BE2C (cell line): Measurements from ENCODE around the gene C20orf141.
"Not testable (repeated sequence)": the region's sequence is repeated elsewhere in the genome, so short reads cannot be mapped to it uniquely, and the experiment has no call there.

ENCODE experiments used
- DNase-seq: peaks from one replicate; pipeline ENCODE4 v3.0.0-alpha.2; 2020
- H3K27me3 ChIP-seq: fragments of 250-450 bp; sonication (Bioruptor Pico); 2 replicates; pipeline ENCODE4 v1.5.1; 2020; ENCODE audit warnings: mild to moderate bottlenecking
- H3K36me3 ChIP-seq: fragments of 250-450 bp; sonication (Bioruptor Pico); 2 replicates; pipeline ENCODE4 v1.5.1; 2020; ENCODE audit warnings: mild to moderate bottlenecking
- H3K4me1 ChIP-seq: fragments of 250-450 bp; sonication (Bioruptor Pico); 2 replicates; pipeline ENCODE4 v1.5.1; 2020
- H3K4me3 ChIP-seq: 2 replicates; pipeline ENCODE4 v1.5.1; 2011; ENCODE audit warnings: low read depth, low read length
- H3K9me3 ChIP-seq: fragments of 250-450 bp; sonication (Bioruptor Pico); 2 replicates; pipeline ENCODE4 v1.5.1; 2020
- TF ChIP-seq, protein P1 (sequence below): IDR thresholded peaks from 2 replicates; pipeline ENCODE4 v1.5.1; 2012; ENCODE audit warnings: mild to moderate bottlenecking, low read depth, low read length

Gene C20orf141

DNA sequence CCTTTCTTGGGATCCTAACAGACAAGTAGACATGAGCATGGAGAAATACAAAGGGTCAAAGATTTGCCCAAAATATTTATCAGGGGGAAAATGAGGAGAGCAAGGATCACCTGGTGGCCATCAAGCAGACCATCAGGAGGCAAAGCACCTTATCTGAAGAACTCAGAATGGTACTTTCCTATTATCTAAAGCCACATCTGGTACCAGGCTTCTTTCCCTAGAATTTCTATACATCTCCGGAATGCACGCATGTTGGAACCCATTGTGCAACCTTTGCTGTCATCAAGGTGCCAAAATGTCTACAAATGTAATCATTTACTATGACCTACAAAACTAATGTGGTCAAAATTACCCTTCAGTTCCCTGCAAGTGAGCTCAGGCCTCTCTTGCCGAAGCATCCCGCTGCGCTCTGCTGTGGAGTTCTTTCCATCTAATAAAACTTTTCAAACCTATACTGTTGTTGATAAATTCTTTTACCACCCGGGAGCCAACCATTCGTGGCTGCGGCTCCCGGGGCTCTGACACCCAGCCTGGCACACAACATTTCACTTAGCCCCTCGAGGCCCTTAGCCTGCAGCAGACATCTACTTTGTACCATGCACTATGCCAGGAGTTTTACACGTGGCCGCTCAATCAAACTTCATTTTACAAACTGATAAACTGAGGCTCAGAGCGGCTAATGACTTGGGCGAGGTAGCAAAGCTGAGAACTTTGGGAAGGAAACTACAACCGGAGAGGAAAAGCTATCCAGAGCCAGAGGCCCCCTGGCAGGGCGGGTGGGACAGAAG lies 10.6 kb upstream of the C20orf141 start:
- no peak overlapping the region for H3K4me3 ChIP-seq
- TF ChIP-seq, protein P1, sequence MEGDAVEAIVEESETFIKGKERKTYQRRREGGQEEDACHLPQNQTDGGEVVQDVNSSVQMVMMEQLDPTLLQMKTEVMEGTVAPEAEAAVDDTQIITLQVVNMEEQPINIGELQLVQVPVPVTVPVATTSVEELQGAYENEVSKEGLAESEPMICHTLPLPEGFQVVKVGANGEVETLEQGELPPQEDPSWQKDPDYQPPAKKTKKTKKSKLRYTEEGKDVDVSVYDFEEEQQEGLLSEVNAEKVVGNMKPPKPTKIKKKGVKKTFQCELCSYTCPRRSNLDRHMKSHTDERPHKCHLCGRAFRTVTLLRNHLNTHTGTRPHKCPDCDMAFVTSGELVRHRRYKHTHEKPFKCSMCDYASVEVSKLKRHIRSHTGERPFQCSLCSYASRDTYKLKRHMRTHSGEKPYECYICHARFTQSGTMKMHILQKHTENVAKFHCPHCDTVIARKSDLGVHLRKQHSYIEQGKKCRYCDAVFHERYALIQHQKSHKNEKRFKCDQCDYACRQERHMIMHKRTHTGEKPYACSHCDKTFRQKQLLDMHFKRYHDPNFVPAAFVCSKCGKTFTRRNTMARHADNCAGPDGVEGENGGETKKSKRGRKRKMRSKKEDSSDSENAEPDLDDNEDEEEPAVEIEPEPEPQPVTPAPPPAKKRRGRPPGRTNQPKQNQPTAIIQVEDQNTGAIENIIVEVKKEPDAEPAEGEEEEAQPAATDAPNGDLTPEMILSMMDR: no peak
- H3K4me1 ChIP-seq: no peaks in the 10 kb centered on the region
- no peak for DNase-seq
- H3K27me3 ChIP-seq: peaks cover 55% of the 10 kb centered on the region
- no peaks in the 10 kb centered on the region for H3K9me3 ChIP-seq
- no peaks in the 10 kb centered on the region for H3K36me3 ChIP-seq

DNA sequence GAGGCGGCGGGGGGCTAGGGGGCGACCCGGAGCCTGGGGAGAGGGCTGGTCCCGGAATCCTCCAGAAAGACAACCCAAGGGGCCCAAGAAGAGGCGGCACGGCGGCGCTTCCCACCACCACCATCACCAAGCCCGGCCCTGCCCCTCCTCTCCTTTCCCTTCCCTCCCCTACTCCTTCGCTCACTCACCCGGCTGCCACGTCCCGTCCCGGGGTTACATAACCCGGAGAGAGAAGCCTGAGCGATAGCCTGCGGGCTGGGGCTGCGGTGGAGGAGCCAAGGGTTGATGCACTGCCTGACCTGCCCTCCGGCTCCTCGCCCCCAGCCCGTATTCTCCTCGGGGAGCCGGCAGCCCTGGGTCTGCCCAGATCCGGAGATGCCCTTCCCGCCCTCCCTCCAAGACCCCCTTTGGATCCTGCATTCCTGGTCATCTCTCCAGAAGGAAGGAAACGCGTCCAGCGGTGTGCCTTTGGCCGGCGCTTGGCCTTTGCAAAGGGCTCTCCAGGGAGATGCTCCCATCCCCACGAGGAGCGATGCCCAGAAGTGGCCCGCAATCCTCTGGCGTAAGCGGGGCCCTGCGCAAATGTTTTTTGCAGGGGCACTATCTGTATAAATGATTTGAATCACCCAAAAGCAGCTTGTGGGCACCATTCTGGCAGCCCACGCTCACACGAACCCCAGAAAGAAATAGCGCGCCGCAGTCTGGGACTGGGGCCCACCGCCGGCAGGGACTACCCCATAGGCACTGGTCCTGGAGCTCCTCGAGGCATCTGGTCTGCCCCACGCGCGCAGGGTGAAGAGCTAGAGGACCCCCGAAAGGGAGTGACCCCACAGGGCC lies 9.7 kb upstream of the C20orf141 start:
- DNase-seq: no peak
- H3K27me3 ChIP-seq: peaks cover 49% of the 10 kb centered on the region

DNA sequence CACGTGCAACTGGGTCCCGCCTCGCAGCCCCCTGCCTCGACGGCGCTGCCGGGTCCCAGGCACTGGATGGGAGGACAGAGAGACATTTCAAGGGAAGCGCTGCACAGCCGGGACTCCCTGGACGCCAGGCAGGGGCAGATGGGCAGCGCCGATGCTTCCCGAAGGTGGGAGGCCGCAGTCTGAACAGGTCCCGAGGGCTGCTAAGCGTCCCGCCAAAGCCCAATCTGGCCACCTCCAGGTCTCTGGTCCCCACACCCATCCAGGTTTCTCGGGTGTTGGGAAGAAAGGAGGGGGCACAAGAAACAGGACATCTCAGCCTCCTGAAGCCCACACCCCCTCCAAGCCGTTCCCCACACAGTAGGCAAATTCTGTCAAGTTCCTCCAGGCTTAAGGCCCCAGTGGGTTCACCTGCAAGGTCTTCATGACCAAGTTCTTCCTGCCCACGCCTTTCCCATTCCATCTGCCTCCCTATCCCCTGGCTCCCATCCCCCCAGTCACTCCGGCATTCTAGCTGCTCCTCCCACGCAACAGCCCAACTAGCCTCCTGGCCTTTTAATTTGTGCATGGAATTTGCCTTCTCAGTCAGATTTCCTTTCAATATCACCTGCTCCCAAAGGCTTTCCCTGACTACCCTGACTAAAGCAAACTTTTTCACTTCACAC lies 9.0 kb upstream of the C20orf141 start:
- H3K4me1 ChIP-seq: no peaks in the 10 kb centered on the region
- no peaks in the 10 kb centered on the region for H3K36me3 ChIP-seq
- H3K4me3 ChIP-seq: no peak overlapping the region
- H3K27me3 ChIP-seq: peaks cover 44% of the 10 kb centered on the region
- DNase-seq: no peak
- H3K9me3 ChIP-seq: no peaks in the 10 kb centered on the region
- TF ChIP-seq, protein P1: no peak

More for the DNA sequence above, 9.7 kb upstream of the C20orf141 start:
- Histone ChIP-seq H3K4me1 (no peaks in the 10 kb centered on the region), H3K36me3 (no peaks in the 10 kb centered on the region), H3K4me3 (no peak overlapping the region), H3K9me3 (no peaks in the 10 kb centered on the region)
- TF ChIP-seq, protein P1: no peak

DNA sequence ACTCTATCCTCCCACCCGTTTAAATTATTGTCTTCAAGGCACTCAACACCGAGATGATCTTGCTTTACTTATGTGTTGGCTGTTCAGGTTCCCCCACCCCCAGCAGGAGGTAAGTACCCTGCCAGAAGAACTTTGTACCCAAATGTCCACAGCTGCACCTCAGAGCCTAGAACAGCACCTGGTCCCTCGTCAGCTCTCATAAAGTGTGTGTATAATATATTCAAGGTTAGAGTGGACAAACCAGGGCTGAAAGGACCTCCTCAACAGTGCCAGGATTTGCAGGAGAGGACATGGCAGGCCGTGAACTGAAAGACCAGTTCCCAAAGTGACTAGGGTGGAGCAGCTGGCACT lies 8.5 kb upstream of the C20orf141 start:
- H3K9me3 ChIP-seq: no peaks in the 10 kb centered on the region
- DNase-seq: no peak
- H3K27me3 ChIP-seq: peaks cover 39% of the 10 kb centered on the region

DNA sequence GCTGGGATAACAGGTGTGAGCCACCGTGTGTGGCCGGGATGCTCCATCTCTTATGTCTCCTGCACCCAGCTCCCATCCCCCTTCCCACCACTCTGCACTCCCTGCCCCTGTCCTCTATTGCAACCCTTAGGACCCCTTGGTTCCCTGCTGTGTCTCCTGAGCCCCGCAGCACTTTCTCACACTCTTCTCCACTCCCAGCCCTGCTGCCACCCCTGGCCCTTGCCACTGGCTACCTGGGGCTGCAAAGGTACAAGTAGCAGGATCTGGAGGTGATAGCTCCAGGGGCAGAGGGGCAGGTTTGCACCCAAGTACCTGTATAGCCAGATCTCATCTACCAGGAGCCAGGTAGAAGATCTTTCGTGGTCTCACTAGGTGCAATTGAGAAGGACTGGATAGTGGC lies 7.8 kb upstream of the C20orf141 start:
- Histone ChIP-seq H3K4me3 (no peak overlapping the region), H3K36me3 (no peaks in the 10 kb centered on the region), H3K27me3 (peaks cover 34% of the 10 kb centered on the region), H3K9me3 (no peaks in the 10 kb centered on the region), H3K4me1 (no peaks in the 10 kb centered on the region)
- DNase-seq: no peak
- TF ChIP-seq, protein P1: no peak

More for the DNA sequence above, 8.5 kb upstream of the C20orf141 start:
- TF ChIP-seq, protein P1: no peak
- Histone ChIP-seq H3K36me3 (no peaks in the 10 kb centered on the region), H3K4me1 (no peaks in the 10 kb centered on the region), H3K4me3 (no peak overlapping the region)

DNA sequence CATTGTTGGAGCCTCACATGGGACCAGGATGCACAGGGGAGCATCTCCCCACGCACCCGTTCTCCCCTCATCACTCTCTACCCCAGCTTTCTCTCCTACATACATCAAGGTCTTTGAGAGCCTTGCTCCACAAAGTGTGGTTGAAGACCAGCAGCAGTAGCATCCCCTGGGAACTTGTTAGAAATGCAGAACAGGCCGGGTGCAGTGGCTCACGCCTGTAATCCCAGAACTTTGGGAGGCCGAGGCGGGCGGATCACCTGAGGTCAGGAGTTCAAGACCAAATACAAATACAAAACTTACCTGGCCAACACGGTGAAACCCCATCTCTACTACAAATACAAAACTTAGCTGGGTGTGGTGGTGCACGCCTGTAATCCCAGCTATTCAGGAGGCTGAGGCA lies 6.9 kb upstream of the C20orf141 start:
- not testable (repeated sequence) for H3K4me3 ChIP-seq, DNase-seq, H3K9me3 ChIP-seq, H3K36me3 ChIP-seq, H3K4me1 ChIP-seq
- peaks cover 34% of the 10 kb centered on the region for H3K27me3 ChIP-seq
